ENCODE measurements around the gene MTMR10.
A peak's percentile ranks its signal among the peaks of the same experiment; 100 is the strongest.

The MTMR10 gene

GRCh38 chr15:30984118-30984517, 7.3 kb downstream of the MTMR10 start:
- Histone ChIP-seq H3K4me1 (ENCODE audit: insufficient read depth, low read length, severe bottlenecking) (peaks cover 28% of the 10 kb centered on the region), H2AFZ (ENCODE audit: low read length) (no peak overlapping the region), H3K9ac (ENCODE audit: low read length) (no peak overlapping the region; the same call in 1 of the 2 replicates), H3K4me2 (ENCODE audit: low read length) (peak overlapping the region; percentile 62), H3K4me3 (ENCODE audit: low read depth, low read length, poor library complexity, severe bottlenecking) (peak overlapping the region; percentile 39), H3K27me3 (ENCODE audit: insufficient read depth, low read length) (no peaks in the 10 kb centered on the region), H3K9me2 (ENCODE audit: low read depth, low read length) (no peaks in the 10 kb centered on the region), H3K79me2 (ENCODE audit: insufficient read depth, low read length) (peaks cover under 1% of the 10 kb centered on the region; the same call in 1 of the 2 replicates), H4K20me1 (ENCODE audit: insufficient read depth, low read length) (no peaks in the 10 kb centered on the region), H3K36me3 (ENCODE audit: insufficient read depth, low read length) (peaks cover 37% of the 10 kb centered on the region), H3F3A (ENCODE audit: insufficient read depth, low read length) (no peaks in the 10 kb centered on the region), H3K27ac (ENCODE audit: low read depth, low read length, poor library complexity, severe bottlenecking) (no peak overlapping the region), H3K9me3 (ENCODE audit: low read length) (no peaks in the 10 kb centered on the region)
- TF ChIP-seq EZH2 (IDR thresholded peaks at IDR 0.05; ENCODE audit: borderline replicate concordance, low read length) (no peak), CTCF (IDR thresholded peaks at IDR 0.05; ENCODE audit: low read length) (no peak)

GRCh38 chr15:30979457-30979856, 12.0 kb downstream of the MTMR10 start:
- Histone ChIP-seq H3K36me3 (ENCODE audit: insufficient read depth, low read length) (peaks cover 40% of the 10 kb centered on the region), H3K4me1 (ENCODE audit: insufficient read depth, low read length, severe bottlenecking) (peaks cover 5% of the 10 kb centered on the region), H3K9me3 (ENCODE audit: low read length) (no peaks in the 10 kb centered on the region), H3K27ac (ENCODE audit: low read depth, low read length, poor library complexity, severe bottlenecking) (no peak overlapping the region), H3K9me2 (ENCODE audit: low read depth, low read length) (no peaks in the 10 kb centered on the region), H4K20me1 (ENCODE audit: insufficient read depth, low read length) (no peaks in the 10 kb centered on the region), H3K27me3 (ENCODE audit: insufficient read depth, low read length) (no peaks in the 10 kb centered on the region), H3K9ac (ENCODE audit: low read length) (no peak overlapping the region), H3K4me2 (ENCODE audit: low read length) (no peak overlapping the region), H3K4me3 (ENCODE audit: low read depth, low read length, poor library complexity, severe bottlenecking) (no peak overlapping the region), H2AFZ (ENCODE audit: low read length) (no peak overlapping the region), H3F3A (ENCODE audit: insufficient read depth, low read length) (no peaks in the 10 kb centered on the region), H3K79me2 (ENCODE audit: insufficient read depth, low read length) (no peaks in the 10 kb centered on the region)
- TF ChIP-seq CTCF (IDR thresholded peaks at IDR 0.05; ENCODE audit: low read length), result no peak
- no peak for TF ChIP-seq EZH2 (IDR thresholded peaks at IDR 0.05; ENCODE audit: borderline replicate concordance, low read length)

GRCh38 chr15:30978328-30978727, 13.1 kb downstream of the MTMR10 start:
- Histone ChIP-seq H3K36me3 (ENCODE audit: insufficient read depth, low read length) (peaks cover 50% of the 10 kb centered on the region), H3K79me2 (ENCODE audit: insufficient read depth, low read length) (no peaks in the 10 kb centered on the region)
- TF ChIP-seq EZH2 (IDR thresholded peaks at IDR 0.05; ENCODE audit: borderline replicate concordance, low read length) (no peak), CTCF (IDR thresholded peaks at IDR 0.05; ENCODE audit: low read length) (no peak)

More at GRCh38 chr15:30978328-30978727, 13.1 kb downstream of the MTMR10 start:
- Histone ChIP-seq H3K9ac (ENCODE audit: low read length) (no peak overlapping the region), H3K27ac (ENCODE audit: low read depth, low read length, poor library complexity, severe bottlenecking) (no peak overlapping the region), H3K9me2 (ENCODE audit: low read depth, low read length) (no peaks in the 10 kb centered on the region), H3F3A (ENCODE audit: insufficient read depth, low read length) (no peaks in the 10 kb centered on the region), H3K9me3 (ENCODE audit: low read length) (no peaks in the 10 kb centered on the region), H2AFZ (ENCODE audit: low read length) (no peak overlapping the region), H4K20me1 (ENCODE audit: insufficient read depth, low read length) (no peaks in the 10 kb centered on the region), H3K4me3 (ENCODE audit: low read depth, low read length, poor library complexity, severe bottlenecking) (no peak overlapping the region), H3K27me3 (ENCODE audit: insufficient read depth, low read length) (no peaks in the 10 kb centered on the region), H3K4me2 (ENCODE audit: low read length) (no peak overlapping the region), H3K4me1 (ENCODE audit: insufficient read depth, low read length, severe bottlenecking) (no peaks in the 10 kb centered on the region)

All from OCI-LY1 (cell line).